22Rv1 (cell line): ENCODE results near the gene NCOA1.

ENCODE experiments used
- ZFX ChIP-seq: fragments of 450-650 bp; IDR thresholded peaks from 2 replicates; pipeline ENCODE4 v1.6.1; 2017; ENCODE audit warnings: antibody characterized with exemption, borderline replicate concordance
- TF ChIP-seq, protein P1 (sequence below): fragments of 450-650 bp; IDR thresholded peaks from 2 replicates; pipeline ENCODE4 v1.5.1; 2017; ENCODE audit warnings: mild to moderate bottlenecking

DNA sequence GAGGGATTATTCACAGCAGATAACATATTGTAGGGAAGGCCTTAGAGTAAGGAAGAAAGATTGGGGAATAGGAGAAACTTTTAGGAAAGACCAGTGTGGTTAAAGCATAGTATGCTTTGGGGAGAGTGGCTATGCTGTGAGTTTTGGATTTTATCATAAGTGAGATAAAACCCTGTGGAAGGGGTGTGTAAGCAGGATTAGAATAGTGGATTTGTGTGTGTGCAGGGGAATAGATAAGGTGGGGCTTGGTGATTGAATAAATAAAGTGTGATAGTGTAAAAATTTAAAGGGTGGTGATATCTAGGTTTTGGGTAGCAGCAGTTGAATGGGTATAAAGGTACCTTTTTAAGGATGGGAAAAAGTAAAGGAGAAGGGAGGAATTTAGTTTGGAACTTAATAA, 137.7 kb downstream of the NCOA1 start:
- TF ChIP-seq, protein P1, sequence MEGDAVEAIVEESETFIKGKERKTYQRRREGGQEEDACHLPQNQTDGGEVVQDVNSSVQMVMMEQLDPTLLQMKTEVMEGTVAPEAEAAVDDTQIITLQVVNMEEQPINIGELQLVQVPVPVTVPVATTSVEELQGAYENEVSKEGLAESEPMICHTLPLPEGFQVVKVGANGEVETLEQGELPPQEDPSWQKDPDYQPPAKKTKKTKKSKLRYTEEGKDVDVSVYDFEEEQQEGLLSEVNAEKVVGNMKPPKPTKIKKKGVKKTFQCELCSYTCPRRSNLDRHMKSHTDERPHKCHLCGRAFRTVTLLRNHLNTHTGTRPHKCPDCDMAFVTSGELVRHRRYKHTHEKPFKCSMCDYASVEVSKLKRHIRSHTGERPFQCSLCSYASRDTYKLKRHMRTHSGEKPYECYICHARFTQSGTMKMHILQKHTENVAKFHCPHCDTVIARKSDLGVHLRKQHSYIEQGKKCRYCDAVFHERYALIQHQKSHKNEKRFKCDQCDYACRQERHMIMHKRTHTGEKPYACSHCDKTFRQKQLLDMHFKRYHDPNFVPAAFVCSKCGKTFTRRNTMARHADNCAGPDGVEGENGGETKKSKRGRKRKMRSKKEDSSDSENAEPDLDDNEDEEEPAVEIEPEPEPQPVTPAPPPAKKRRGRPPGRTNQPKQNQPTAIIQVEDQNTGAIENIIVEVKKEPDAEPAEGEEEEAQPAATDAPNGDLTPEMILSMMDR, result no peak
- TF ChIP-seq ZFX, result no peak
